GM18508 (cell line): ENCODE measurements around the gene PPP1R27.

Experiments used
- ATAC-seq: cut with Tn5 transposase; IDR thresholded peaks from one replicate; pipeline ENCODE4 v1.9.1; 2021; ENCODE audit warnings: moderate number of reproducible peaks; ENCODE audit not compliant: insufficient read depth, unreplicated experiment

PPP1R27 gene

DNA sequence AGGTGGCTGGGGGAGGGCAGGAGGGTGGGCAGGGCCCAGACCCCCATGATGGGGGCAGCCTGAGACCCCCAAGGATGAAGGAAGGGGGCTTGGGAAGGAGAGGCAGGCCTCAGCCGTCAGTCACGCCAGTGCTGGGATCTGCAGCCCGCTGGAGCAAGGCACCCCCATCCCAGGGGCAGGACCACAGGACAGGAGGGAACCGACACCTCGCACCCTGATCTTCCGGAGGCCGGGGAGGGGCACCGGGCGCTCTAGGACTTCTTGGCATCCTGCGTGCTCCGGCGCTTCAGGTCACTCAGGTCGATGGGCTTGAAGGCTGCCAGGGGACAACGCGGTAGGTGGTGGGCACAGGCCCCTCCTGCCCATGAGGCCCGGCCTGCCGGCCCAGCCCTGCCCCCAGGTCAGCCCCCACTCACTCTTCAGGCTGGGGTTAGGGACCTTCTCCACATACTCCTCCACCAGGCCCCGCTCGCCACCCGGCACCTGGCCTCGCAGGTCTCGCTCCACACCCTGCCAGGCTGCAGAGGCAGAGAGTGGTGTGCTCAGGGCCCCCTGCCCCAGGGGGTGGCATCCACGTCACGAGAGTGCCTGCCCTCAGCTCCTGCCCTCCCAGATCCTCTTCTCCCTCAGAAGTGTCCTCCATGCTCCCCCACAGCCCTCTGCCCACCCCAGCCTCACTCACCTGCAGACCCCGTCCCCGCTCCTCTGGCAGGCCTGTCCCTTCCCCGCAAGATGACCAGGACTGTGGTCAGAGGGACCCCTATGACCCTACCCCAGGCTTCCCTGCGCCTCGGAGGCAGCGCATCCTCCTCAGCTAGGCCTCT, 11.6 kb downstream of the PPP1R27 start:
- no peak for ATAC-seq

GRCh38 chr17:81822312-81822637, 12.6 kb downstream of the PPP1R27 start:
- ATAC-seq, result no peak

- no peak for ATAC-seq
Observed at GRCh38 chr17:81821603-81822311, 13.1 kb downstream of the PPP1R27 start.

DNA sequence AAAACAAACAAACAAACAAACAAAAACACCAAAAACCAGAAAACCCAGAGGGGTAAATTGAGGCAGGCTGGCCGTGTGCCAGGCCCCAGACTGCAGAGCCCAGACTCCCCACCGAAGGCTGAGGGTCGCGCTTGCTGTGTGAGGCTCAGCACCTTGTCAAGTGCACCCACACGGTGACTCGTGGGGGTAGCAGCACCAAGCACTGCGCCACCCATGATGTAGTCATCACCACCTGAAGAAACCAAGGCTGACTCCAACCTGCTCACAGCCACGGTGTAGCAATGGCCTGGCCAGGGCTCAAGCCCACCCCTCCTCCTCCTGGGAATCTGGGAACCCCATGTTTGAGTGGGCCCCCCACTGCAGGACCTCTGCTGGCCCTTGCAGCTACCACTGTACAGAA, 13.7 kb downstream of the PPP1R27 start:
- no peak for ATAC-seq

DNA sequence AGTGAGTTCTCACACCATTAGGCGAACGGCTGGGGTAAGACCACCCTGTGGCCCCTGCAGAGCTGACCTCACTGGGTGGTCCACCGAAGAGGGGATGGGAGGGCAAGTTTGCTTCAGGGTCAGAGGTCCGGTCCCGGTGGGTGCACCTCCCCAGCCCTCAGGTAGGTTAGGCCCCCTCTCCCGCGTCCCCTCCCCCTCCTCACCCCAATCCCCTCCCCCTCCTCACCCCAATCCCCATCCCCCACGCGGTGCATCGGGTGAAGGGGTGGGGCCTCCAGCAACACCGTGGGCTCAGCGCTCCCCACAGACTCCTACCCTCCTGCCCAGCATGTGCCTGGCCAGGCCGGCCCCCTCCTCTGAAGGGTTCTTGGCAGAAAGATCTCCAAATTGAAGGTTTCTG, 15.1 kb downstream of the PPP1R27 start:
- ATAC-seq, result no peak

GRCh38 chr17:81817758-81818147, 17.1 kb downstream of the PPP1R27 start:
- no peak for ATAC-seq

DNA sequence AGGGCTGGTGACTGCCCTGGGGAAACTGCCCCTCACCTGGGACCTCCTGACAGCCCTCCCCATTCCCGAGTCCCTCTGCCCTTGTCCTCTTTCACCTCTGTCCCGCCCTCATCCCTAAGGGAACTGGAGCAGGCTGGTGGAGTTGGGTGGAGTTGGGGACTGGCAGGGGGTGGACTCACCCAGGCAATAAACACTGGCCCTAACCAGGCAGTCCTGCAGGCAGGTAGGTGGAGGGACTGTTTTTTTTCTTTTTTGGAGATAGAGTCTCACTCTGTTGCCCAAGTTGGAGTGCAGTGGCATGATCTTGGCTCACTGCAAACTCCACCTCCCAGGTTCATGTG, 19.2 kb downstream of the PPP1R27 start:
- no peak for ATAC-seq

DNA sequence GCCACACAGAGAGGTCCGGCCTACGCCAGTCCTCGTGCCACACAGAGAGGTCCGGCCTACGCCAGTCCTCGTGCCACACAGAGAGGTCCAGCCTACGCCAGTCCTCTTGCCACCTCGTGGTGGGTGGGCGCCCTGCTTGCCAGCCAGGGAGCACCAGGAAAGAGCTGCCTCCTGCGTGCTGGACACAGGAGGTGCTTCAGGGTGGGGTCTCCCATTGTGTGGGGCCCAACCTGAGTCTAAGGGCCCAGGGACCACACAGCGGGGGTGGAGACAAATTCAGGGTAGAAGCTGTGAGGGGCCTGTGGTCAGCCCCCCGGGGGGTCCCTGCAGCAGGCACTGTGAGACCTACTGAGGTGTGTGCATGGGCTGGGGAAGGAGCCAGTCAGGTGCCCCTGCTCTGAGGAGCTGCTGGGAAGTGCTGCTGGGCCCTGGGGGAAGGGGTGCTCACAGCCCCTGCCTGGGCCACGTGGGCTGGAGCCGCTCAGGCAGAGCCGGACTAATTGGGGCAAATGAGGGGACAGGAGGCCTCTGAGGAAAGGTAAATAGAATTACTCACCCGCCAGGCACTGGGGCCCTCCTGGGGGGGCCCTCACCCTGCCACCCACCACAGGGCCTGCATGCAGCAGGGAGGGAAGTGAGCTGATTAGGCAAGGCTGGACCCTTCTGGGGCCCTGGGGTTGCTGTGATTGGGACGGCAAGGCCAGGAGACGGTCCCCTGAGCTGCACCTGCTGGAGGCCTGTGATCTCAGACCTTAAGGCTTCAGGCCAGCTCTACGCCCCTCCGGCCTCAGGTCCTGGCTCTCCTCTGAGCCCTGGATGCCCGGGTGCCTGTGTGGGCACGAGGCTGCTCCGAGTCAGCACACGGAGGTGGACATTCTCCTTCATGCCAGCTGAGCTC, 19.9 kb downstream of the PPP1R27 start:
- ATAC-seq, result no peak

GRCh38 chr17:81813861-81814683, 20.8 kb downstream of the PPP1R27 start:
- ATAC-seq, result no peak

DNA sequence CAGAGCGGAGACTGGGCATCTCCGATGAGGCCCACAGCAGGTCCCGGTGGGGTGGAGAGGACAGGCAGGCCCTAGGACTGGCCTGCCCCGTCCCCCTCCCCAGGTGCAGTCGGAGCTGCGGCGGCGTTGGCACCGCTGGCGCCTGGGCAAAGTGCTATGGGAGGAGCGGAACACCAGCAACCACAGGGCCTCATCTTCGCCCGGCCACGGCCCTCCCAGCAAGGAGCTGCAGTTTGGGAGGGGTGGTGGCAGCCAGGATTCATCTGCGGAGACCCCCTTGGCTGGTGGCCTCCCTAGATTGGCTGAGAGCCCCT, 21.5 kb downstream of the PPP1R27 start:
- ATAC-seq, result no peak

GRCh38 chr17:81812571-81813370, 22.1 kb downstream of the PPP1R27 start:
- no peak for ATAC-seq

DNA sequence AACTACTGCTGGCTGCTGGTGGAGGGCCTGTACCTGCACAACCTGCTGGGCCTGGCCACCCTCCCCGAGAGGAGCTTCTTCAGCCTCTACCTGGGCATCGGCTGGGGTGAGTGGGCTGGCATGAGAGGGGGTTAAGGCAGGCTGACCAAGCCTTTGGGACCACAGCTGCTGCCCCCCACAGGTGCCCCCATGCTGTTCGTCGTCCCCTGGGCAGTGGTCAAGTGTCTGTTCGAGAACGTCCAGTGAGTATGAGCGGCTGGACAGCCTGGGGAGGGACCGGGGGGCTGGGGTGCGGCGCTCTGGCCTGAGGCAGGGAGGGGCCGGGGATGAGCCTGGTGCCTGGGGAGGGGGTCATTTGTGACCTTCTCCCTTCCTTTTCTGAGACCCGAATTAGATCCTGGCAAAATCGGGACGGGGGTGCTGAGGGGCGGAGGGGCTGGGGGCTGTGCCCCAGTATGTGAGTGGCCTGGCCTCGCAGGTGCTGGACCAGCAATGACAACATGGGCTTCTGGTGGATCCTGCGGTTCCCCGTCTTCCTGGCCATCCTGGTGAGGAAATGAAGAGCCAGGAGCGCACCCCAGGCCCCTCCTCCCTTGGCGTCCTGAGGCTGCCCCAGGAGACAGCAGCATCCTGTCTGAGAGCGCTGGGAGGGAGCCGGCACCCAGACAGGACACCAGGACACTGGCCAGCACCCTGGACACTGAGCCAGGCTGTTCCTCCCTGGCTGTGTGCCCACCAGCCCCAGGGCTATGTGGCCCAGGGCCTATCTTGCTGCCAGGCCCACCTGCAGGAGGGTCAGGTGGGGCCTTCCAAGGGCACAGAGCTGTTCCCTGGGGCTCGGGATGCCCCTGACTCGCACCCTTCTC, 22.9 kb downstream of the PPP1R27 start:
- no peak for ATAC-seq

GRCh38 chr17:81810892-81811704, 23.8 kb downstream of the PPP1R27 start:
- no peak for ATAC-seq

DNA sequence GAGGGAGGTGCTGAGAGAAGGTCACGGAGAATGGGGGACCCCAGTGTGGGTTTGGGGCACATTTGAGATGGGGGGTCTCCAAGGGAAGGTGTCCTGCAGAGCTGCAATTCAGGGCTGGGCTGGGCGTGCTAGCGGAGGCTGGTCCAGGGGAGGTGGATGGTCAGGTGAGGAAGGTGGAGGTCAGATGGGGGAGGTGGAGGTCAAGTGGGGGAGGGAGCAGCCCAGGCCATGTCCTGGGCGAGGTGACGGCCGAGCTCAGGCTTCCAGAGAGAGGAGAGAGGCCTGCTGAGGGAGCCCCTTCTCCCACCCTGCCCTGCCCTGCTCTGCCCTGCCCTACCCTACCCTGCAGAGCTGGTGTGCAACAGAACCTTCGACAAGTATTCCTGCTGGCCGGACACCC, 24.4 kb downstream of the PPP1R27 start:
- ATAC-seq, result no peak

- no peak for ATAC-seq
Observed at GRCh38 chr17:81809556-81809998, 25.3 kb downstream of the PPP1R27 start.

DNA sequence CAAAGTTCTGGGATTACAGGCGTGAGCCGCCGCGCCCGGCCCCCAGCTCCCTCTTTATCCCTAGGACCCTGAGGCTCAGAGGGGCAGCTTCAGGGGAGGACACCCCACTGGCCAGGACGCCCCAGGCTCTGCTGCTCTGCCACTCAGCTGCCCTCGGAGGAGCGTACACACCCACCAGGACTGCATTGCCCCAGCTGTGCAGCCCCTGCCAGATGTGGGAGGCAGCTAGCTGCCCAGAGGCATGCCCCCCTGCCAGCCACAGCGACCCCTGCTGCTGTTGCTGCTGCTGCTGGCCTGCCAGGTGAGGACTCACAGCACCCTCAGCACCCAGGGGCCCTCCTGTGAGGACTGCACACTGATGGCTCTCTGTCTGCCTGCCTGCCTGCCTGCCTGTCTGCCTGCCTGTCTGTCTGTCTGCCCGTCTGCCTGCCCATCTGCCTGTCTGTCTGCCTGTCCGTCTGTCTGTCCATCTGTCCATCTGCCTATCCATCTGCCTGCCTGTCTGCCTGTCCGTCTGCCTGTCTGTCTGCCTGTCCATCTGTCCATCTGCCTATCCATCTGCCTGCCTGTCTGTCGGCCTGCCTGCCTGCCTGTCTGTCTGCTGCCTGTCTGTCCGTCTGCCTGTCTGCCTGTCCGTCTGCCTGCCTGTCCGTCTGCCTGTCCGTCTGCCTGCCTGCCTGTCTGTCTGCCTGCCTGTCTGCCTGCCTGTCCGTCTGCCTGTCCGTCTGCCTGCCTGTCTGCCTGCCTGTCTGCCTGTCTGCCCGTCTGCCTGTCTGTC, 25.9 kb downstream of the PPP1R27 start:
- no peak for ATAC-seq

DNA sequence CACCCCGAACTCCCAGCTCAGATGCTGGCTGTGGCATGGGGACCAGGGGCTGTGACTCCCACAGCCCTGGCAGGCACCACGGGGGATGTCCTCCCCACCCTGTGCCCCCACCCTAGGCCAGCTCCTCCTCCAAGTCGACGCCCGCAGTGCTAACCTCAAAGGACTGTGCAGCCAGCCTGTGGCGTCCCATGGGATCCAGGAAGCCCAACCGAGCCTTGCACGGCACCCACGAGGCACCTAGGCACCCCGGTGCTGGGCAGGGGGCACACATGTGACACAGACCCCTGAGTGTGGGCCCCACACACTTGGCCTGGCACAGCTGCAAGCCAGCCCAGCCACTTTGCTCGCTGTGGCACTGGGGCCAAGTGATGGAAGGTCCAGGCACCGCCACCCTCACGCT, 27.0 kb downstream of the PPP1R27 start:
- ATAC-seq, result no peak
